Measurements from ENCODE around the gene FREM1. TPM values are rescaled to one million over a fixed set of nuclear protein-coding genes. Genes with fewer than 3 reads are reported as not detected.
A peak's percentile ranks its signal among the peaks of the same experiment; 100 is the strongest.

FREM1 gene
- total and polyA plus RNA-seq, 10 of the 15 experiments (the other 5 are each of a cell fraction or from before 2014, with no cell fraction given) = 0.01 to 0.16 (median 0.08) TPM; not detected in 7

- in situ Hi-C loops (cut with MboI) = no loop called here
- ChIA-PET POLR2A (no interaction called here), RAD21 (ENCODE audit: unreplicated experiment) (no interaction called here), CTCF (interaction anchor here (0.6 to 2.4 kb wide), 8 partner anchors 8 to 229 kb away, joined by 3 to 9 read pairs (median 3); no protein-coding TSS in a partner anchor), SMC1A (ENCODE audit: uncharacterized antibody, unreplicated experiment) (interaction anchor here (0.7 to 0.9 kb wide), 2 partner anchors 9 to 260 kb away, joined by 3 read pairs; no protein-coding TSS in a partner anchor)
- Histone ChIP-seq H3K79me2 (ENCODE audit: control insufficient read depth, insufficient read depth, low read length) (no peaks in the 10 kb centered on the region), H3K27me3 (replicated peaks in 1 of 2; ENCODE audit: control insufficient read depth in 2 of 2, insufficient read depth in 2 of 2, low read length in 1 of 2) (peaks cover 0 to 2% of the 10 kb centered on the region in 2 experiments; a peak in 1 of 4 replicates), H3K9me3 (replicated peaks; ENCODE audit: control insufficient read depth, insufficient read depth, low read length) (no peaks in the 10 kb centered on the region), H3K9ac (ENCODE audit: control insufficient read depth, insufficient read depth, low read length) (no peak overlapping the region), H3K36me3 (ENCODE audit: control insufficient read depth in 2 of 2, insufficient read depth in 2 of 2, low read length in 1 of 2) (no peaks in the 10 kb centered on the region), H3K4me2 (ENCODE audit: control insufficient read depth, insufficient read depth) (no peak overlapping the region), H3K27ac (ENCODE audit: control insufficient read depth, insufficient read depth) (no peak overlapping the region), H4K20me1 (ENCODE audit: control insufficient read depth, insufficient read depth) (no peaks in the 10 kb centered on the region; the same call in 1 of the 2 replicates), H2AFZ (ENCODE audit: control insufficient read depth, low read depth, low read length) (no peak overlapping the region), H3K4me1 (ENCODE audit: control insufficient read depth, insufficient read depth, low read length) (no peaks in the 10 kb centered on the region), H3K4me3 (no peak overlapping the region)
- FAIRE-seq (no peak), DNase-seq (ENCODE audit: low read depth, low spot score) (no peak), ATAC-seq (peak; percentile 100)
- WGBS (ENCODE audit: insufficient coverage, insufficient replicate concordance, low lambda C conversion rate, missing lambda C conversion rate) = 0% methylated on average over 3 of the region's 3 CpGs
- intact Hi-C loops (cut with micrococcal nuclease; ENCODE audit: unreplicated experiment) = loop anchor here (2.0 to 10.0 kb wide), 2 partner anchors 230 to 288 kb away; no protein-coding TSS in a partner anchor
- no TSS peak for BruUV-seq (replicated peaks)
- TF ChIP-seq MXI1 (IDR thresholded peaks at IDR 0.05; ENCODE audit: low read depth, low read length) = no peak
- TF ChIP-seq MEF2B (IDR thresholded peaks at IDR 0.05; ENCODE audit: partially characterized antibody, poor library complexity, severe bottlenecking) = no peak
- no peak for TF ChIP-seq CHD1 (IDR thresholded peaks at IDR 0.05; ENCODE audit: low read depth, low read length)
- peak; percentile 37; the same call in 1 of the 2 replicates for TF ChIP-seq RUNX3 (IDR thresholded peaks at IDR 0.05; ENCODE audit: low read length)
- TF ChIP-seq MYC (IDR thresholded peaks at IDR 0.05; ENCODE audit: insufficient read depth, insufficient read length, insufficient replicate concordance, low read length, severe bottlenecking) = no peak
- TF ChIP-seq ZBTB33 (IDR thresholded peaks at IDR 0.05) = no peak
- TF ChIP-seq BHLHE40 (IDR thresholded peaks at IDR 0.05; ENCODE audit: borderline replicate concordance in 1 of 2, low read depth in 2 of 2, low read length in 1 of 2) = no peak
- TF ChIP-seq LARP7 (IDR thresholded peaks at IDR 0.05) = no peak
- TF ChIP-seq MLLT1 (IDR thresholded peaks at IDR 0.05) = no peak
- no peak for TF ChIP-seq MAX (IDR thresholded peaks at IDR 0.05; ENCODE audit: low read depth, low read length)
- peak; percentile 47 for TF ChIP-seq RAD21 (IDR thresholded peaks at IDR 0.05; ENCODE audit: insufficient read depth, low read depth, low read length)
- TF ChIP-seq SUZ12 (IDR thresholded peaks at IDR 0.05; ENCODE audit: unreplicated experiment) = no peak
- no peak for TF ChIP-seq FOXK2 (IDR thresholded peaks at IDR 0.05)
- no peak for TF ChIP-seq NFYA (IDR thresholded peaks at IDR 0.05; ENCODE audit: borderline replicate concordance, low read depth, low read length)
- peak; percentile 57; the same call in 1 of the 2 replicates for TF ChIP-seq YY1 (IDR thresholded peaks at IDR 0.05; ENCODE audit: low read depth, low read length)
- no peak for TF ChIP-seq KLF5 (IDR thresholded peaks at IDR 0.05; ENCODE audit: partially characterized antibody)
- TF ChIP-seq BCL11A (IDR thresholded peaks at IDR 0.05; ENCODE audit: low read depth, low read length) = no peak
- TF ChIP-seq E2F4 (IDR thresholded peaks at IDR 0.05; ENCODE audit: low read depth, low read length) = no peak
- TF ChIP-seq YBX1 (IDR thresholded peaks at IDR 0.05) = no peak
- peak; percentile 34; the same call in 1 of the 2 replicates for TF ChIP-seq SMC3 (IDR thresholded peaks at IDR 0.05; ENCODE audit: borderline replicate concordance, low read length)
Observed at GRCh38 chr9:14846871-14847311, 63.3 kb downstream of the FREM1 start.
